GM23338 (cell line): ENCODE data around the gene PPME1. TPM values are rescaled to one million over a fixed set of nuclear protein-coding genes. Genes with fewer than 3 reads are reported as not detected.
A peak's percentile ranks its signal among the peaks of the same experiment; 100 is the strongest.

Experiments
- ATAC-seq: fragments of 200-7000 bp; cut with Tn5 transposase; 3 replicates; pipeline ENCODE4 v1.9.1; 2020
- DNase-seq: peaks from one replicate; pipeline ENCODE4 v3.0.0-alpha.2; 2015; ENCODE audit warnings: low spot score
- H2AFZ ChIP-seq: fragments of 200-600 bp; sonication (generic); 2 replicates; pipeline ENCODE4 v1.8.0; 2016; ENCODE audit warnings: antibody characterized with exemption, mild to moderate bottlenecking, moderate library complexity
- H3F3A ChIP-seq: fragments of 200-600 bp; sonication (generic); replicated peaks from 2 replicates; pipeline ENCODE4 v1.8.0; 2017; ENCODE audit warnings: antibody characterized with exemption, mixed run types, low read depth
- H3K27ac ChIP-seq: fragments of 200-600 bp; sonication (generic); 2 replicates; pipeline ENCODE4 v1.6.1; 2016; ENCODE audit warnings: low read depth
- H3K27me3 ChIP-seq: fragments of 200-600 bp; sonication (generic); 2 replicates; pipeline ENCODE4 v1.8.0; 2016; ENCODE audit warnings: mild to moderate bottlenecking, mixed run types, moderate library complexity; ENCODE audit not compliant: insufficient read depth
- H3K36me3 ChIP-seq: fragments of 200-600 bp; sonication (generic); 2 replicates; pipeline ENCODE4 v1.8.0; 2016; ENCODE audit warnings: mild to moderate bottlenecking; ENCODE audit not compliant: insufficient read depth
- H3K4me1 ChIP-seq: fragments of 200-600 bp; sonication (generic); 2 replicates; pipeline ENCODE4 v1.8.0; 2016; ENCODE audit warnings: mild to moderate bottlenecking, moderate library complexity; ENCODE audit not compliant: insufficient read depth
- H3K4me2 ChIP-seq: fragments of 200-600 bp; sonication (generic); 2 replicates; pipeline ENCODE4 v1.7.1; 2017; ENCODE audit warnings: mixed run types
- H3K4me3 ChIP-seq: fragments of 200-600 bp; sonication (generic); 2 replicates; pipeline ENCODE4 v1.6.1; 2016; ENCODE audit warnings: mixed run types
- H3K79me2 ChIP-seq: fragments of 200-600 bp; sonication (generic); replicated peaks from 2 replicates; pipeline ENCODE4 v1.8.0; 2017; ENCODE audit warnings: mild to moderate bottlenecking; ENCODE audit not compliant: insufficient read depth
- H3K9me2 ChIP-seq: fragments of 200-600 bp; sonication (generic); 2 replicates; pipeline ENCODE4 v1.8.0; 2017; ENCODE audit not compliant: insufficient read depth
- H4K20me1 ChIP-seq: fragments of 200-600 bp; sonication (generic); replicated peaks from 2 replicates; pipeline ENCODE4 v1.8.0; 2017; ENCODE audit warnings: mild to moderate bottlenecking; ENCODE audit not compliant: insufficient read depth
- H3K27ac Mint-ChIP-seq: 2 replicates; pipeline ENCODE4 v1.8.0; 2020; ENCODE audit warnings: inconsistent platforms, mild to moderate bottlenecking, moderate library complexity, mixed read lengths
- H3K27me3 Mint-ChIP-seq: 3 replicates; pipeline ENCODE4 v1.8.0; 2022; ENCODE audit warnings: low read depth, mild to moderate bottlenecking, moderate library complexity, mixed read lengths, inconsistent platforms; ENCODE audit not compliant: insufficient read depth, poor library complexity
- H3K36me3 Mint-ChIP-seq: 3 replicates; pipeline ENCODE4 v1.8.0; 2021; ENCODE audit warnings: low read depth, mild to moderate bottlenecking, inconsistent platforms, moderate library complexity, mixed read lengths
- H3K4me1 Mint-ChIP-seq: 3 replicates; pipeline ENCODE4 v1.8.0; 2020; ENCODE audit warnings: mild to moderate bottlenecking, inconsistent platforms, mixed read lengths
- H3K4me3 Mint-ChIP-seq: 3 replicates; pipeline ENCODE4 v1.8.0; 2021; ENCODE audit warnings: moderate library complexity, mild to moderate bottlenecking, inconsistent platforms, mixed read lengths
- H3K9me3 Mint-ChIP-seq: 3 replicates; pipeline ENCODE4 v1.8.0; 2020; ENCODE audit warnings: moderate library complexity, mild to moderate bottlenecking, inconsistent platforms, mixed read lengths
- CTCF ChIP-seq, 2 experiments: fragments of 200-600 bp in 1 of 2; sonication (generic) in 1 of 2; conservative IDR thresholded peaks; 2 replicates each; pipeline versions ENCODE4 v1.5.1 to v1.6.1; 2016 to 2017; ENCODE audit warnings: antibody characterized with exemption in 2 of 2, low read depth in 2 of 2, mild to moderate bottlenecking in 2 of 2, moderate library complexity in 1 of 2
- EZH2 ChIP-seq: fragments of 200-600 bp; sonication (generic); IDR thresholded peaks from one replicate; pipeline ENCODE4 v1.8.0; 2017; ENCODE audit warnings: antibody characterized with exemption, mild to moderate bottlenecking, low read depth; ENCODE audit not compliant: unreplicated experiment
- EZH2phosphoT487 ChIP-seq: fragments of 200-600 bp; sonication (generic); IDR thresholded peaks from one replicate; pipeline ENCODE4 v1.8.1; 2018; ENCODE audit warnings: antibody characterized with exemption; ENCODE audit not compliant: unreplicated experiment
- POLR2AphosphoS5 ChIP-seq: IDR thresholded peaks from 2 replicates; pipeline ENCODE4 v1.6.1; 2016; ENCODE audit warnings: antibody characterized with exemption, low read depth
- REST ChIP-seq: IDR thresholded peaks from one replicate; pipeline ENCODE4 v1.6.1; 2018; ENCODE audit warnings: antibody characterized with exemption; ENCODE audit not compliant: unreplicated experiment
- ZNF114 ChIP-seq: fragments of 250-450 bp; sonication (Bioruptor Pico); IDR thresholded peaks from 2 replicates; pipeline ENCODE4 v1.5.0; 2020; ENCODE audit warnings: mild to moderate bottlenecking, moderate library complexity
- polyA plus RNA-seq: library from polyadenylated mRNA; unstranded; fragments of >200 nt; fragmentation: Nextera tagmentation; extraction: Ambion mirVana; gene quantifications from 2 replicates; pipeline ENCODE4 v1.2.1, GENCODE V29; 2016
- total RNA-seq: library from RNA; depleted of rRNA; stranded (reverse); fragments of >200 nt; shearing (Covaris generic); gene quantifications from 2 replicates; pipeline ENCODE4 v1.2.3, GENCODE V29; 2014

PPME1 gene
- total and polyA plus RNA-seq, 2 experiments from 2014 or later, result 32.1 to 37.2 TPM

GRCh38 chr11:74226907-74227306 is 55.8 kb downstream of the PPME1 start:
- DNase-seq (peak; percentile 54), ATAC-seq (peak; percentile 81)
- no peaks in the 10 kb centered on the region for H3K9me2 ChIP-seq
- no peak overlapping the region for H3K4me3 ChIP-seq
- H3F3A ChIP-seq, result no peaks in the 10 kb centered on the region
- no peaks in the 10 kb centered on the region for H3K4me1 ChIP-seq
- Mint-ChIP-seq H3K9me3 (0 out of 3 replicates have a peak, but pooled peaks cover 5% of the 10 kb centered on the region), H3K27me3 (no peaks in the 10 kb centered on the region), H3K27ac (no peak overlapping the region), H3K4me3 (no peak overlapping the region), H3K36me3 (peaks cover 9% of the 10 kb centered on the region; the same call in 2 of the 3 replicates), H3K4me1 (peaks cover 6% of the 10 kb centered on the region; the same call in 2 of the 3 replicates)
- TF ChIP-seq CTCF (conservative IDR thresholded peaks at IDR 0.05; ENCODE audit: low read depth in 2 of 2) (peak; percentile 28 to 52; a peak in 3 of 4 replicates), ZNF114 (CRISPR knock-in tag) (no peak), EZH2 (no peak), POLR2AphosphoS5 (no peak), REST (no peak)
- no peak overlapping the region for H3K4me2 ChIP-seq
- no peaks in the 10 kb centered on the region for H3K27me3 ChIP-seq
- H3K79me2 ChIP-seq, result no peaks in the 10 kb centered on the region
- H3K36me3 ChIP-seq, result 0 out of 2 replicates have a peak, but pooled peaks cover 3% of the 10 kb centered on the region
- no peak overlapping the region for H2AFZ ChIP-seq
- no peak overlapping the region for H3K27ac ChIP-seq
- H4K20me1 ChIP-seq, result no peaks in the 10 kb centered on the region

GRCh38 chr11:74232311-74232950 is 61.3 kb downstream of the PPME1 start:
- no peaks in the 10 kb centered on the region for H3K27me3 Mint-ChIP-seq

More at GRCh38 chr11:74232311-74232950, 61.3 kb downstream of the PPME1 start:
- Histone ChIP-seq H3K4me1 (no peaks in the 10 kb centered on the region), H3K79me2 (no peaks in the 10 kb centered on the region), H2AFZ (no peak overlapping the region), H3K4me2 (no peak overlapping the region), H3K36me3 (peaks cover 13% of the 10 kb centered on the region; the same call in 1 of the 2 replicates), H4K20me1 (no peaks in the 10 kb centered on the region), H3K9me2 (no peaks in the 10 kb centered on the region), H3K4me3 (no peak overlapping the region), H3K27ac (no peak overlapping the region), H3F3A (no peaks in the 10 kb centered on the region), H3K27me3 (no peaks in the 10 kb centered on the region)
- no peak for TF ChIP-seq EZH2phosphoT487
- Mint-ChIP-seq H3K27ac (no peak overlapping the region), H3K36me3 (peaks cover 3% of the 10 kb centered on the region; the same call in 2 of the 3 replicates), H3K9me3 (no peaks in the 10 kb centered on the region), H3K4me3 (no peak overlapping the region), H3K4me1 (peaks cover 2% of the 10 kb centered on the region; the same call in 1 of the 3 replicates)
- ATAC-seq (no peak), DNase-seq (no peak)
